Heart right ventricle (tissue), 16 donors: Measurements from ENCODE around the gene CBFA2T2. TPM values are rescaled to one million over a fixed set of nuclear protein-coding genes. Genes with fewer than 3 reads are reported as not detected.
"Not testable (repeated sequence)": the region's sequence is repeated elsewhere in the genome, so short reads cannot be mapped to it uniquely, and the experiment has no call there.

Experiments
- ATAC-seq, 8 donors: fragments of 200-7000 bp; cut with Tn5 transposase; one replicate each; pipeline ENCODE4 v1.9.1; 2020; ENCODE audit warnings: mild to moderate bottlenecking in 8 of 8, moderate library complexity in 8 of 8, moderate number of reproducible peaks in 1 of 8
- DNase-seq, 2 donors: peaks; one replicate each; pipeline ENCODE4 v3.0.0-alpha.2; 2020
- H3K27ac ChIP-seq, 10 donors: fragments of 200-600 bp; sonication (generic) in 2 of 10; one replicate each; pipeline versions ENCODE4 v1.5.0 to v1.8.0; 2020 to 2022; ENCODE audit warnings: mild to moderate bottlenecking in 3 of 10
- H3K27me3 ChIP-seq, 7 donors: fragments of 200-600 bp; one replicate each; pipeline ENCODE4 v1.8.0; 2021 to 2022; ENCODE audit warnings: mild to moderate bottlenecking in 2 of 7
- H3K36me3 ChIP-seq, 9 donors: fragments of 200-600 bp; sonication (generic) in 1 of 9; one replicate each; pipeline versions ENCODE4 v1.5.0 to v1.8.0; 2020 to 2022; ENCODE audit warnings: mild to moderate bottlenecking in 2 of 9
- H3K4me1 ChIP-seq, 9 donors: fragments of 200-600 bp; sonication (generic) in 1 of 9; one replicate each; pipeline versions ENCODE4 v1.5.0 to v1.8.0; 2020 to 2022; ENCODE audit warnings: mild to moderate bottlenecking in 4 of 9
- H3K4me3 ChIP-seq, 10 donors: fragments of 200-600 bp; sonication (generic) in 2 of 10; one replicate each; pipeline versions ENCODE4 v1.5.0 to v1.8.0; 2020 to 2022; ENCODE audit warnings: mild to moderate bottlenecking in 7 of 10, moderate library complexity in 2 of 10
- H3K9me3 ChIP-seq, 11 donors: fragments of 200-600 bp in 10 of 11; sonication (generic) in 2 of 11; one replicate each; pipeline versions ENCODE4 v1.5.0 to v1.8.0; 2013 to 2022; ENCODE audit warnings: mild to moderate bottlenecking in 2 of 11, control low read depth in 1 of 11, moderate library complexity in 1 of 11
- CTCF ChIP-seq, 9 donors: fragments of 200-600 bp; sonication (generic) in 2 of 9; IDR thresholded peaks; one replicate each; pipeline versions ENCODE4 v1.5.0 to v1.8.0; 2021 to 2022; ENCODE audit warnings: antibody characterized with exemption in 9 of 9, mild to moderate bottlenecking in 5 of 9, moderate library complexity in 1 of 9
- WGBS, 2 donors: extraction: QIAGEN DNeasy Blood & Tissue Kit; methylation state at CpG; one replicate each; pipeline ENCODE4 v1.1.7; 2013; ENCODE audit warnings: inconsistent platforms in 1 of 2; 5-methylcytosine and 5-hydroxymethylcytosine counted together
- intact Hi-C, 10 donors: fragments of 100-400 bp; cut with DNase I; formaldehyde crosslinking; loops; one replicate each; pipeline versions ENCODE4 v1.11.1 to v1.14.2; 2022
- polyA plus RNA-seq, 2 donors: library from polyadenylated mRNA; stranded (reverse); fragments of 200-250 nt; gene quantifications; one replicate each; pipeline ENCODE4 v1.2.3, GENCODE V29; 2013
- total RNA-seq, 10 donors: library from RNA; stranded (reverse); fragmentation: NEBNext Ultra II Directional in 3 of 10; extraction: Animal tissue kit (Norgen Biotek cat#: 25700) in 3 of 10; gene quantifications; one replicate each; pipeline versions ENCODE4 v1.2.1 to v1.2.4, GENCODE V29; 2021 to 2023
- donor health status: Arrhythmogenic right ventricular cardiomyopathy.
- donor health status: ischemic (EF 13 %, LVEDD 7.1; RV severe dilation, severe dysfunction).
- donor health status: healthy with polysubstance abuse.
- donor health status: DM: no; HTN: yes; CAD: no.
- donor health status: DM: no; HTN: no; CAD: no.
- donor health status: ischemic (EF 25% LVEDD 6.9; RV normal size, moderate dysfunction).
- donor health status: ischemic (EF 25% LVEDD 5.7; RV mildly dilated, moderate dysfunction).
- donor health status: healthy.
- donor health status: DM: yes; HTN: yes; CAD: no.
- donor health status: Ischemic cardiomyopathy.
- donor health status: ischemic (EF 35%, LVEDD 5.7; RV mildly dilated, moderate dysfunction).
- donor health status: nonischemic (EF 11% LVEDD 7.7; RV severe dilation, severe dysfunction).
- donor health status: DM: yes; HTN: yes; CAD: no.
- donor health status: PGD.
- donor health status: ischemic (EF 29% LVEDD 5.4; RV normal size, mild dysfunction).
- donor health status: nonischemic (EF 23%, LVEDD 6.1; RV moderate dilation, normal function).

Gene CBFA2T2
- total and polyA plus RNA-seq, 12 donors = 3.5 to 13.3 (median 11.3) TPM

- WGBS, 2 donors = 85 to 90% methylated on average over 5 of the region's 5 CpGs
- H3K4me3 ChIP-seq = no peak overlapping the region
- H3K36me3 ChIP-seq = no peaks in the 10 kb centered on the region
- H3K4me1 ChIP-seq = peaks cover 0 to 34% (median 27%) of the 10 kb centered on the region in 9 donors
- no peak for TF ChIP-seq CTCF (IDR thresholded peaks at IDR 0.05)
- intact Hi-C loops = no loop called here
- DNase-seq = no peak
- peak overlapping the region in 1 of 10 donors; percentile 16 for H3K27ac ChIP-seq
- ATAC-seq = no peak
- H3K27me3 ChIP-seq = no peaks in the 10 kb centered on the region
- H3K9me3 ChIP-seq = no peaks in the 10 kb centered on the region
These were observed 80.0 kb downstream of the CBFA2T2 start for GRCh38 chr20:33569802-33570391.

GRCh38 chr20:33570743-33571142 lies 80.8 kb downstream of the CBFA2T2 start:
- DNase-seq (no peak), ATAC-seq (no peak)
- Histone ChIP-seq H3K27ac (no peak overlapping the region), H3K4me1 (peaks cover 0 to 35% (median 28%) of the 10 kb centered on the region in 9 donors), H3K9me3 (no peaks in the 10 kb centered on the region), H3K27me3 (no peaks in the 10 kb centered on the region), H3K4me3 (no peak overlapping the region), H3K36me3 (no peaks in the 10 kb centered on the region)
- intact Hi-C loops = no loop called here
- 90 to 95% methylated on average over 1 of the region's 1 CpG for WGBS, 2 donors
- no peak for TF ChIP-seq CTCF (IDR thresholded peaks at IDR 0.05)

GRCh38 chr20:33573268-33573667 lies 83.4 kb downstream of the CBFA2T2 start:
- peaks cover 0 to 52% (median 39%) of the 10 kb centered on the region in 9 donors for H3K4me1 ChIP-seq
- H3K9me3 ChIP-seq, H3K4me3 ChIP-seq, H3K27ac ChIP-seq, DNase-seq, H3K27me3 ChIP-seq, H3K36me3 ChIP-seq, ATAC-seq, intact Hi-C loops: not testable (repeated sequence)
- 98 to 99% methylated on average over 5 of the region's 5 CpGs for WGBS, 2 donors

- WGBS, 2 donors = 55 to 71% methylated on average over 3 of the region's 3 CpGs
- Histone ChIP-seq H3K27ac (peak overlapping the region in 1 of 10 donors; percentile 5), H3K4me3 (no peak overlapping the region), H3K27me3 (no peaks in the 10 kb centered on the region), H3K9me3 (no peaks in the 10 kb centered on the region), H3K36me3 (no peaks in the 10 kb centered on the region), H3K4me1 (peaks cover 0 to 42% (median 21%) of the 10 kb centered on the region in 9 donors)
- DNase-seq (no peak), ATAC-seq (no peak)
- intact Hi-C loops = no loop called here
- TF ChIP-seq CTCF (IDR thresholded peaks at IDR 0.05) = no peak
These were observed 85.4 kb downstream of the CBFA2T2 start for GRCh38 chr20:33575282-33575681.

GRCh38 chr20:33576432-33577125 lies 86.7 kb downstream of the CBFA2T2 start:
- DNase-seq (no peak), ATAC-seq (peak in 5 of 8 donors; percentile 29 to 66 (median 54))
- WGBS, 2 donors = 51 to 64% methylated on average over 4 of the region's 4 CpGs
- Histone ChIP-seq H3K4me1 (peaks cover 0 to 39% (median 17%) of the 10 kb centered on the region in 9 donors), H3K27ac (peak overlapping the region in 2 of 10 donors; percentile 4 to 8), H3K9me3 (no peaks in the 10 kb centered on the region), H3K27me3 (no peaks in the 10 kb centered on the region), H3K4me3 (no peak overlapping the region), H3K36me3 (no peaks in the 10 kb centered on the region)
- peak in 1 of 9 donors; percentile 8 for TF ChIP-seq CTCF (IDR thresholded peaks at IDR 0.05)
- intact Hi-C loops = no loop called here
